ENCODE results near the gene PARL. TPM values are rescaled to one million over a fixed set of nuclear protein-coding genes. Genes with fewer than 3 reads are reported as not detected.

The PARL gene
- total RNA-seq, 1 experiment from 2014 or later, result 69.7 TPM

DNA sequence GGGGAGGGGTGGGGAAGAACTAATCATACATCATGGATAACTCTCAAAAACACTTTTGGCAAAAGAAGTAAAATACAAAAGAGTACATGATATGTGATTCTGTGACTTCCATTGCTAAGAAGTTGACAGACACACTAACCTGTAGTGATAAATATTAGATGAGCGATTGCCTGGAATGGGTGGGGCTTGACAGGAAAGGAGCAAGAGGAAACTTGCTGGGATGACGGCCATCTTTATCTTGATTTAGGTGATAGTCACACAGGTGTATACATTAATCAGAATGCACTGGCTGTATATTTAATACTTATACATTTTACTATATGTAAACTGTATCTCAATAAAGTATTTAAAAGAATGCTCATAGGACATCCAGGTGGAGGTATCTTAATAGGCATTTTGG is 13.1 kb downstream of the PARL start:
- TF ChIP-seq CBX3 (IDR thresholded peaks at IDR 0.05; ENCODE audit: low read depth) (no peak), JUND (IDR thresholded peaks at IDR 0.05) (no peak), SIN3A (IDR thresholded peaks at IDR 0.05; ENCODE audit: low read depth) (no peak), EGR1 (IDR thresholded peaks at IDR 0.05; ENCODE audit: low read depth) (no peak), SP1 (IDR thresholded peaks at IDR 0.05; ENCODE audit: low read depth) (no peak), CEBPB (IDR thresholded peaks at IDR 0.05; ENCODE audit: low read depth) (no peak), EZH2phosphoT487 (IDR thresholded peaks at IDR 0.05; ENCODE audit: borderline replicate concordance) (no peak), FOSL1 (IDR thresholded peaks at IDR 0.05; ENCODE audit: low read depth) (no peak), POLR2AphosphoS5 (IDR thresholded peaks at IDR 0.05; ENCODE audit: low read depth, low read length) (no peak), POLR2A (IDR thresholded peaks at IDR 0.05; ENCODE audit: borderline replicate concordance, extremely low read depth, insufficient read depth, insufficient read length) (no peak), ZFX (IDR thresholded peaks at IDR 0.05) (no peak), SRF (IDR thresholded peaks at IDR 0.05; ENCODE audit: low read depth) (no peak)
- TF ChIP-seq, protein P1, sequence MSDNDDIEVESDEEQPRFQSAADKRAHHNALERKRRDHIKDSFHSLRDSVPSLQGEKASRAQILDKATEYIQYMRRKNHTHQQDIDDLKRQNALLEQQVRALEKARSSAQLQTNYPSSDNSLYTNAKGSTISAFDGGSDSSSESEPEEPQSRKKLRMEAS (IDR thresholded peaks at IDR 0.05), result no peak
- TF ChIP-seq, protein P2, sequence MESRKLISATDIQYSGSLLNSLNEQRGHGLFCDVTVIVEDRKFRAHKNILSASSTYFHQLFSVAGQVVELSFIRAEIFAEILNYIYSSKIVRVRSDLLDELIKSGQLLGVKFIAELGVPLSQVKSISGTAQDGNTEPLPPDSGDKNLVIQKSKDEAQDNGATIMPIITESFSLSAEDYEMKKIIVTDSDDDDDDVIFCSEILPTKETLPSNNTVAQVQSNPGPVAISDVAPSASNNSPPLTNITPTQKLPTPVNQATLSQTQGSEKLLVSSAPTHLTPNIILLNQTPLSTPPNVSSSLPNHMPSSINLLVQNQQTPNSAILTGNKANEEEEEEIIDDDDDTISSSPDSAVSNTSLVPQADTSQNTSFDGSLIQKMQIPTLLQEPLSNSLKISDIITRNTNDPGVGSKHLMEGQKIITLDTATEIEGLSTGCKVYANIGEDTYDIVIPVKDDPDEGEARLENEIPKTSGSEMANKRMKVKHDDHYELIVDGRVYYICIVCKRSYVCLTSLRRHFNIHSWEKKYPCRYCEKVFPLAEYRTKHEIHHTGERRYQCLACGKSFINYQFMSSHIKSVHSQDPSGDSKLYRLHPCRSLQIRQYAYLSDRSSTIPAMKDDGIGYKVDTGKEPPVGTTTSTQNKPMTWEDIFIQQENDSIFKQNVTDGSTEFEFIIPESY (IDR thresholded peaks at IDR 0.05; ENCODE audit: extremely low read depth, insufficient replicate concordance, low read length), result no peak
- TF ChIP-seq, protein P3, sequence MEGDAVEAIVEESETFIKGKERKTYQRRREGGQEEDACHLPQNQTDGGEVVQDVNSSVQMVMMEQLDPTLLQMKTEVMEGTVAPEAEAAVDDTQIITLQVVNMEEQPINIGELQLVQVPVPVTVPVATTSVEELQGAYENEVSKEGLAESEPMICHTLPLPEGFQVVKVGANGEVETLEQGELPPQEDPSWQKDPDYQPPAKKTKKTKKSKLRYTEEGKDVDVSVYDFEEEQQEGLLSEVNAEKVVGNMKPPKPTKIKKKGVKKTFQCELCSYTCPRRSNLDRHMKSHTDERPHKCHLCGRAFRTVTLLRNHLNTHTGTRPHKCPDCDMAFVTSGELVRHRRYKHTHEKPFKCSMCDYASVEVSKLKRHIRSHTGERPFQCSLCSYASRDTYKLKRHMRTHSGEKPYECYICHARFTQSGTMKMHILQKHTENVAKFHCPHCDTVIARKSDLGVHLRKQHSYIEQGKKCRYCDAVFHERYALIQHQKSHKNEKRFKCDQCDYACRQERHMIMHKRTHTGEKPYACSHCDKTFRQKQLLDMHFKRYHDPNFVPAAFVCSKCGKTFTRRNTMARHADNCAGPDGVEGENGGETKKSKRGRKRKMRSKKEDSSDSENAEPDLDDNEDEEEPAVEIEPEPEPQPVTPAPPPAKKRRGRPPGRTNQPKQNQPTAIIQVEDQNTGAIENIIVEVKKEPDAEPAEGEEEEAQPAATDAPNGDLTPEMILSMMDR (IDR thresholded peaks at IDR 0.05 in 2 of 3, conservative IDR thresholded peaks at IDR 0.05 in 1 of 3; ENCODE audit: borderline replicate concordance in 1 of 3, insufficient read depth in 1 of 3, low read depth in 2 of 3, low read length in 2 of 3), result no peak
- TF ChIP-seq, protein P4, sequence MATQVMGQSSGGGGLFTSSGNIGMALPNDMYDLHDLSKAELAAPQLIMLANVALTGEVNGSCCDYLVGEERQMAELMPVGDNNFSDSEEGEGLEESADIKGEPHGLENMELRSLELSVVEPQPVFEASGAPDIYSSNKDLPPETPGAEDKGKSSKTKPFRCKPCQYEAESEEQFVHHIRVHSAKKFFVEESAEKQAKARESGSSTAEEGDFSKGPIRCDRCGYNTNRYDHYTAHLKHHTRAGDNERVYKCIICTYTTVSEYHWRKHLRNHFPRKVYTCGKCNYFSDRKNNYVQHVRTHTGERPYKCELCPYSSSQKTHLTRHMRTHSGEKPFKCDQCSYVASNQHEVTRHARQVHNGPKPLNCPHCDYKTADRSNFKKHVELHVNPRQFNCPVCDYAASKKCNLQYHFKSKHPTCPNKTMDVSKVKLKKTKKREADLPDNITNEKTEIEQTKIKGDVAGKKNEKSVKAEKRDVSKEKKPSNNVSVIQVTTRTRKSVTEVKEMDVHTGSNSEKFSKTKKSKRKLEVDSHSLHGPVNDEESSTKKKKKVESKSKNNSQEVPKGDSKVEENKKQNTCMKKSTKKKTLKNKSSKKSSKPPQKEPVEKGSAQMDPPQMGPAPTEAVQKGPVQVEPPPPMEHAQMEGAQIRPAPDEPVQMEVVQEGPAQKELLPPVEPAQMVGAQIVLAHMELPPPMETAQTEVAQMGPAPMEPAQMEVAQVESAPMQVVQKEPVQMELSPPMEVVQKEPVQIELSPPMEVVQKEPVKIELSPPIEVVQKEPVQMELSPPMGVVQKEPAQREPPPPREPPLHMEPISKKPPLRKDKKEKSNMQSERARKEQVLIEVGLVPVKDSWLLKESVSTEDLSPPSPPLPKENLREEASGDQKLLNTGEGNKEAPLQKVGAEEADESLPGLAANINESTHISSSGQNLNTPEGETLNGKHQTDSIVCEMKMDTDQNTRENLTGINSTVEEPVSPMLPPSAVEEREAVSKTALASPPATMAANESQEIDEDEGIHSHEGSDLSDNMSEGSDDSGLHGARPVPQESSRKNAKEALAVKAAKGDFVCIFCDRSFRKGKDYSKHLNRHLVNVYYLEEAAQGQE (IDR thresholded peaks at IDR 0.05; ENCODE audit: low read depth), result no peak

More for the DNA sequence above, 13.1 kb downstream of the PARL start:
- no TSS peak for BruUV-seq (replicated peaks)
- ChIA-PET CTCF (no interaction called here), POLR2A (no interaction called here), RAD21 (ENCODE audit: low non-redundant PET in 1 of 2, low total read pairs in 2 of 2, uncharacterized antibody in 2 of 2, unreplicated experiment in 2 of 2) (no interaction called here)
- Histone ChIP-seq H4K20me1 (ENCODE audit: insufficient read depth) (no peaks in the 10 kb centered on the region), H3K9ac (ENCODE audit: low read length) (no peak overlapping the region), H3K4me3 (replicated peaks in 1 of 2; ENCODE audit: low read depth in 1 of 2, low read length in 2 of 2) (no peak overlapping the region), H3K9me3 (ENCODE audit: control insufficient read depth in 1 of 2, insufficient read depth in 1 of 2, low read depth in 1 of 2, low read length in 2 of 2) (no peaks in the 10 kb centered on the region), H3K27ac (ENCODE audit: low read depth, low read length) (no peak overlapping the region), H3K9me2 (ENCODE audit: insufficient read depth) (no peaks in the 10 kb centered on the region), H3K36me3 (ENCODE audit: control insufficient read depth in 1 of 2, insufficient read depth in 2 of 2, low read length in 2 of 2) (peaks cover 4 to 6% of the 10 kb centered on the region in 2 experiments; a peak in 2 of 4 replicates), H2AFZ (ENCODE audit: low read depth, low read length, poor library complexity, severe bottlenecking) (no peak overlapping the region), H3K4me1 (ENCODE audit: control insufficient read depth in 1 of 2, insufficient read depth in 2 of 2, low read length in 2 of 2) (peaks cover 0 to 9% of the 10 kb centered on the region in 2 experiments; a peak in 2 of 4 replicates), H3K4me2 (ENCODE audit: low read length) (no peak overlapping the region), H3K79me2 (ENCODE audit: insufficient read depth, low read length) (peaks cover 87% of the 10 kb centered on the region), H3K27me3 (ENCODE audit: insufficient read depth, low read length) (no peaks in the 10 kb centered on the region)
- DNase-seq (ENCODE audit: low read depth, low spot score) (no peak), ATAC-seq (no peak)
- intact Hi-C loops (cut with micrococcal nuclease), result no loop called here

Measured in HCT116 (cell line).